Measurements from ENCODE around the gene SH3RF3. TPM values are rescaled to one million over a fixed set of nuclear protein-coding genes. Genes with fewer than 3 reads are reported as not detected.

SH3RF3 gene
- total and polyA plus RNA-seq, 2 donors (not counting 1 experiment from before 2014, with no cell fraction given) = 8.3 to 10.1 TPM

DNA sequence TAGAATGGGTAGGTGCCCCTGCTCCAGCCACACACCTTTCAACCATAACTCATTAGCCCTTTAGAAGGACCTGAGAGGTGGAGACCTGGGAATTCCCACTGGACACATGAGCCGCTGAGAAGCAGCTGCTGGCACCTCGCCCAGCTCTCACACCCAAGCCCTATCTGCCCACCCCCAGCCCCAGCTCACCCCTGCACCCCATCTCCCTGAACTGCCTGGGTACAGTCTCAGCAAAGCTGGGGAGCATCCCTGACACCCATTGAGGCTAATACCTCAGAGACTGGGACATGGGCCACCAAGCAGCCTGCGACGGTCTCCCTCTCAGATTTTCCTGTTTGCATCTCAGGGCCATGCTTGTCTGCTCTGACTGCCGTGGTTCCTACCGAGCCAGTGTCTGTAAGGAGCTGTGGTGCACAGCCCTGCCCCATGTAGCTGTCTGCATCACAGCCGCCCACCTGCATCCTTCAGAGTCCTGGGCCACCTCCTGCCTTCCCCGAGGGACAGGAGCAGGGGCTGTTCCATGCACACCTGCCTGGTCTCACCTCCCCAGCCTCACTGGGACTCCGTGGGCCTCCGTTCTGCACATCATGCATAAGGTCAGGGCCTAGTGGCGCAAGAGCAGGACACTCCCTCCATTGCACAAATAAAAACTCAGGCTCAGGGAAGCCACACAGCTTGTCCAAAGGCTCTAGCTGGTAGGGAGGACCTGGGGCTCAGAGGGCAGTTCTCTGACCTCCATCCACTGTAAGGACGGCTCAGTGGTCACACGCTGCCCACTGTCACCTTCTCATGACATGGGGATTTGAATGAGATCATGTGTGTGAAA lies 394.7 kb downstream of the SH3RF3 start:
- H3K4me1 ChIP-seq (ENCODE audit: control insufficient read depth, extremely low read depth, insufficient read depth, low read length) = no peaks in the 10 kb centered on the region
- H4K20me1 ChIP-seq (ENCODE audit: control insufficient read depth, extremely low read depth, insufficient read depth, low read length) = no peaks in the 10 kb centered on the region
- no peaks in the 10 kb centered on the region for H3K36me3 ChIP-seq (ENCODE audit: control insufficient read depth, insufficient read depth, low read length)
- H3K27me3 ChIP-seq (ENCODE audit: control insufficient read depth, insufficient read depth, low read length) = no peaks in the 10 kb centered on the region
- no peak for TF ChIP-seq CTCF (conservative IDR thresholded peaks at IDR 0.05 in 1 of 2, IDR thresholded peaks at IDR 0.05 in 1 of 2; ENCODE audit: low read depth in 1 of 2, low read length in 2 of 2)
- TF ChIP-seq EZH2 (IDR thresholded peaks at IDR 0.05; ENCODE audit: low read length, missing control alignments) = no peak
- H3K27ac ChIP-seq (ENCODE audit: insufficient read depth, low read length) = no peak overlapping the region
- H3K9me3 ChIP-seq (ENCODE audit: control insufficient read depth, insufficient read depth, low read depth, low read length) = no peaks in the 10 kb centered on the region
- H3K4me3 ChIP-seq (replicated peaks in 1 of 4; ENCODE audit: control extremely low read depth in 1 of 4, insufficient read depth in 1 of 4, low read depth in 3 of 4, low read length in 4 of 4) = no peak overlapping the region
- no peak for DNase-seq (ENCODE audit: low read depth in 2 of 2)
- no peak overlapping the region for H3K4me2 ChIP-seq (ENCODE audit: extremely low read depth, insufficient read depth, low read length)
- no peaks in the 10 kb centered on the region for H3K79me2 ChIP-seq (ENCODE audit: control insufficient read depth, insufficient read depth, low read length)
- no peak overlapping the region for H3K9ac ChIP-seq (ENCODE audit: insufficient read depth, low read length)
- no peak overlapping the region for H2AFZ ChIP-seq (ENCODE audit: low read length)

GRCh38 chr2:109525836-109526235 lies 396.8 kb downstream of the SH3RF3 start:
- no peaks in the 10 kb centered on the region for H4K20me1 ChIP-seq (ENCODE audit: control insufficient read depth, extremely low read depth, insufficient read depth, low read length)
- H2AFZ ChIP-seq (ENCODE audit: low read length) = no peak overlapping the region
- H3K27ac ChIP-seq (ENCODE audit: insufficient read depth, low read length) = no peak overlapping the region
- H3K9me3 ChIP-seq (ENCODE audit: control insufficient read depth, insufficient read depth, low read depth, low read length) = no peaks in the 10 kb centered on the region
- no peaks in the 10 kb centered on the region for H3K36me3 ChIP-seq (ENCODE audit: control insufficient read depth, insufficient read depth, low read length)
- no peaks in the 10 kb centered on the region for H3K79me2 ChIP-seq (ENCODE audit: control insufficient read depth, insufficient read depth, low read length)
- no peaks in the 10 kb centered on the region for H3K4me1 ChIP-seq (ENCODE audit: control insufficient read depth, extremely low read depth, insufficient read depth, low read length)
- TF ChIP-seq EZH2 (IDR thresholded peaks at IDR 0.05; ENCODE audit: low read length, missing control alignments) = no peak
- TF ChIP-seq CTCF (conservative IDR thresholded peaks at IDR 0.05 in 1 of 2, IDR thresholded peaks at IDR 0.05 in 1 of 2; ENCODE audit: low read depth in 1 of 2, low read length in 2 of 2) = no peak
- no peak overlapping the region for H3K9ac ChIP-seq (ENCODE audit: insufficient read depth, low read length)
- H3K4me3 ChIP-seq (replicated peaks in 1 of 4; ENCODE audit: control extremely low read depth in 1 of 4, insufficient read depth in 1 of 4, low read depth in 3 of 4, low read length in 4 of 4) = no peak overlapping the region
- H3K27me3 ChIP-seq (ENCODE audit: control insufficient read depth, insufficient read depth, low read length) = peaks cover 9% of the 10 kb centered on the region
- no peak overlapping the region for H3K4me2 ChIP-seq (ENCODE audit: extremely low read depth, insufficient read depth, low read length)
- DNase-seq (ENCODE audit: low read depth in 2 of 2) = no peak

GRCh38 chr2:109526442-109526970 lies 397.5 kb downstream of the SH3RF3 start:
- Histone ChIP-seq H3K4me2 (ENCODE audit: extremely low read depth, insufficient read depth, low read length) (no peak overlapping the region), H2AFZ (ENCODE audit: low read length) (no peak overlapping the region), H3K27me3 (ENCODE audit: control insufficient read depth, insufficient read depth, low read length) (peaks cover 13% of the 10 kb centered on the region), H4K20me1 (ENCODE audit: control insufficient read depth, extremely low read depth, insufficient read depth, low read length) (no peaks in the 10 kb centered on the region), H3K79me2 (ENCODE audit: control insufficient read depth, insufficient read depth, low read length) (no peaks in the 10 kb centered on the region), H3K27ac (ENCODE audit: insufficient read depth, low read length) (no peak overlapping the region), H3K4me1 (ENCODE audit: control insufficient read depth, extremely low read depth, insufficient read depth, low read length) (no peaks in the 10 kb centered on the region), H3K36me3 (ENCODE audit: control insufficient read depth, insufficient read depth, low read length) (no peaks in the 10 kb centered on the region), H3K9ac (ENCODE audit: insufficient read depth, low read length) (no peak overlapping the region), H3K4me3 (replicated peaks in 1 of 4; ENCODE audit: control extremely low read depth in 1 of 4, insufficient read depth in 1 of 4, low read depth in 3 of 4, low read length in 4 of 4) (no peak overlapping the region), H3K9me3 (ENCODE audit: control insufficient read depth, insufficient read depth, low read depth, low read length) (no peaks in the 10 kb centered on the region)
- no peak for TF ChIP-seq EZH2 (IDR thresholded peaks at IDR 0.05; ENCODE audit: low read length, missing control alignments)
- TF ChIP-seq CTCF (conservative IDR thresholded peaks at IDR 0.05 in 1 of 2, IDR thresholded peaks at IDR 0.05 in 1 of 2; ENCODE audit: low read depth in 1 of 2, low read length in 2 of 2) = no peak
- no peak for DNase-seq (ENCODE audit: low read depth in 2 of 2)

Measured in fibroblast of lung (primary cell).